H1 (cell line): ENCODE data around the gene NEK9. TPM values are rescaled to one million over a fixed set of nuclear protein-coding genes. Genes with fewer than 3 reads are reported as not detected.

Experiments
- CHD1 ChIP-seq: IDR thresholded peaks from 2 replicates; pipeline ENCODE4 v1.6.1; 2012; ENCODE audit warnings: low read depth, low read length, improper control_type of control experiment
- CREB1 ChIP-seq: IDR thresholded peaks from 2 replicates; pipeline ENCODE4 v1.6.1; 2012; ENCODE audit warnings: inconsistent platforms
- EP300 ChIP-seq, 2 experiments: IDR thresholded peaks; 1 replicate in 1 of 2; 2 replicates in 1 of 2; pipeline ENCODE4 v1.6.1; 2011 to 2012; ENCODE audit warnings: low read depth in 2 of 2, low read length in 2 of 2, mild to moderate bottlenecking in 2 of 2, borderline replicate concordance in 1 of 2, inconsistent platforms in 1 of 2, moderate library complexity in 1 of 2
- EZH2 ChIP-seq: fragments of 200-600 bp; sonication (generic); IDR thresholded peaks from 2 replicates; pipeline ENCODE4 v1.7.1; 2012; ENCODE audit warnings: low read depth, mild to moderate bottlenecking, moderate library complexity, low read length, inconsistent platforms; ENCODE audit not compliant: severe bottlenecking
- RFX5 ChIP-seq: IDR thresholded peaks from 2 replicates; pipeline ENCODE4 v1.6.1; 2011; ENCODE audit warnings: low read depth, low read length, improper control_type of control experiment, borderline replicate concordance
- TAF1 ChIP-seq: IDR thresholded peaks from 2 replicates; pipeline ENCODE4 v1.6.1; 2011; ENCODE audit warnings: mild to moderate bottlenecking, low read depth, low read length
- TCF12 ChIP-seq: IDR thresholded peaks from 2 replicates; pipeline ENCODE4 v1.6.1; 2011; ENCODE audit warnings: low read depth, mild to moderate bottlenecking, low read length
- ZNF274 ChIP-seq: IDR thresholded peaks from 2 replicates; pipeline ENCODE4 v1.7.0; 2012; ENCODE audit warnings: low read length, borderline replicate concordance; ENCODE audit errors: extremely low read depth
- polyA plus RNA-seq, 7 experiments: library from polyadenylated mRNA; depleted of rRNA in 3 of 7; stranded (reverse) in 5 of 7; unstranded in 2 of 7; fragments of >200 nt in 5 of 7; fragments of 200-250 nt in 2 of 7; gene quantifications; 1 replicate in 5 of 7; 2 replicates in 1 of 7; 4 replicates in 1 of 7; pipeline versions ENCODE4 v1.2.1 to v1.2.3, GENCODE V29; 2011 to 2013; ENCODE audit warnings: missing spikeins in 2 of 7, mixed read lengths in 2 of 7
- total RNA-seq: library from RNA; stranded (reverse); fragmentation: NEBNext Ultra II Directional; extraction: Animal tissue kit (Norgen Biotek cat#: 25700); gene quantifications from 2 replicates; pipeline ENCODE4 v1.2.1, GENCODE V29; 2021
- TF ChIP-seq, protein P1 (sequence below): fragments of 300-600 bp; sonication (generic); IDR thresholded peaks from 2 replicates; pipeline ENCODE4 v1.7.1; 2012; ENCODE audit warnings: low read length, moderate library complexity, mild to moderate bottlenecking, inconsistent platforms; ENCODE audit not compliant: insufficient replicate concordance
- TF ChIP-seq, protein P2 (sequence below): IDR thresholded peaks from 2 replicates; pipeline ENCODE4 v1.6.1; 2011; ENCODE audit warnings: low read depth, mild to moderate bottlenecking, low read length; ENCODE audit not compliant: insufficient read depth

NEK9 gene
- total and polyA plus RNA-seq, 2 of the 8 experiments (the other 6 are each of a cell fraction or from before 2014, with no cell fraction given), result 16.0 to 43.6 TPM

DNA sequence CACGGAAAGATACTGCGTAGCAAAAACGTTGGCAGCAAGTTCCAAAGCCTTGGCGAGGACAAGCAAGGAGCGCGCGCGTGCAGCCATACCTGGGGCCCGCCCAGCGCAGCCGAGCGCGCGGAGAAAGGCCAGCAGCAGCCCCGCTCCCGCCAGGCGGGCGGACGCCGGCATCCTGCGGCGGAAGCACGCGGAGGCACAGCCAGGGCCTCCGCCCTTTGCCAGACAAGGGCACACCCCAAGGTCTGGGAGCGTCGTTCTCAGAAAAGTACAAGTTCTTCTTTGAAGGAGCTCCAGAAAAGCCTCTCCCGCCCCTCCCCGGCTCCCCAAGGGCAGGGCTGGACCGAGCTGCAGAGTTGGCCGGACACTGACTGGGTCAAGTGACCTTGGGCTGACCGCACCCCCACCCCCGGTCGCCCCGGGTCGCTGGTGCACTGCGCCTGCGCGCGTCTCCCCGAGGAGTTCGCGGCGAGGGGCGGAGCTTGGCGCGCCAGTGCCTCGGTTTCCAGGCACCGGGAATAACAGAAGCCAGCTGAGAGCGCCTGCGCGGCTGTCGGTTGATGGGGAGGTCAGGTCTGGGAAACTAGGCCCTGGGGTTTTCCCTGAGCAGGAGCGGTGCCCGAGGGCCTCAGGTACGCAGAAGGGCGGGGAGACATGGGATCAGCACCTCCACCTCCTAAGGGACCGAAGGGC lies 57.6 kb downstream of the NEK9 start, which contains the start of gene ZC2HC1C (continued):
- TF ChIP-seq, protein P1, sequence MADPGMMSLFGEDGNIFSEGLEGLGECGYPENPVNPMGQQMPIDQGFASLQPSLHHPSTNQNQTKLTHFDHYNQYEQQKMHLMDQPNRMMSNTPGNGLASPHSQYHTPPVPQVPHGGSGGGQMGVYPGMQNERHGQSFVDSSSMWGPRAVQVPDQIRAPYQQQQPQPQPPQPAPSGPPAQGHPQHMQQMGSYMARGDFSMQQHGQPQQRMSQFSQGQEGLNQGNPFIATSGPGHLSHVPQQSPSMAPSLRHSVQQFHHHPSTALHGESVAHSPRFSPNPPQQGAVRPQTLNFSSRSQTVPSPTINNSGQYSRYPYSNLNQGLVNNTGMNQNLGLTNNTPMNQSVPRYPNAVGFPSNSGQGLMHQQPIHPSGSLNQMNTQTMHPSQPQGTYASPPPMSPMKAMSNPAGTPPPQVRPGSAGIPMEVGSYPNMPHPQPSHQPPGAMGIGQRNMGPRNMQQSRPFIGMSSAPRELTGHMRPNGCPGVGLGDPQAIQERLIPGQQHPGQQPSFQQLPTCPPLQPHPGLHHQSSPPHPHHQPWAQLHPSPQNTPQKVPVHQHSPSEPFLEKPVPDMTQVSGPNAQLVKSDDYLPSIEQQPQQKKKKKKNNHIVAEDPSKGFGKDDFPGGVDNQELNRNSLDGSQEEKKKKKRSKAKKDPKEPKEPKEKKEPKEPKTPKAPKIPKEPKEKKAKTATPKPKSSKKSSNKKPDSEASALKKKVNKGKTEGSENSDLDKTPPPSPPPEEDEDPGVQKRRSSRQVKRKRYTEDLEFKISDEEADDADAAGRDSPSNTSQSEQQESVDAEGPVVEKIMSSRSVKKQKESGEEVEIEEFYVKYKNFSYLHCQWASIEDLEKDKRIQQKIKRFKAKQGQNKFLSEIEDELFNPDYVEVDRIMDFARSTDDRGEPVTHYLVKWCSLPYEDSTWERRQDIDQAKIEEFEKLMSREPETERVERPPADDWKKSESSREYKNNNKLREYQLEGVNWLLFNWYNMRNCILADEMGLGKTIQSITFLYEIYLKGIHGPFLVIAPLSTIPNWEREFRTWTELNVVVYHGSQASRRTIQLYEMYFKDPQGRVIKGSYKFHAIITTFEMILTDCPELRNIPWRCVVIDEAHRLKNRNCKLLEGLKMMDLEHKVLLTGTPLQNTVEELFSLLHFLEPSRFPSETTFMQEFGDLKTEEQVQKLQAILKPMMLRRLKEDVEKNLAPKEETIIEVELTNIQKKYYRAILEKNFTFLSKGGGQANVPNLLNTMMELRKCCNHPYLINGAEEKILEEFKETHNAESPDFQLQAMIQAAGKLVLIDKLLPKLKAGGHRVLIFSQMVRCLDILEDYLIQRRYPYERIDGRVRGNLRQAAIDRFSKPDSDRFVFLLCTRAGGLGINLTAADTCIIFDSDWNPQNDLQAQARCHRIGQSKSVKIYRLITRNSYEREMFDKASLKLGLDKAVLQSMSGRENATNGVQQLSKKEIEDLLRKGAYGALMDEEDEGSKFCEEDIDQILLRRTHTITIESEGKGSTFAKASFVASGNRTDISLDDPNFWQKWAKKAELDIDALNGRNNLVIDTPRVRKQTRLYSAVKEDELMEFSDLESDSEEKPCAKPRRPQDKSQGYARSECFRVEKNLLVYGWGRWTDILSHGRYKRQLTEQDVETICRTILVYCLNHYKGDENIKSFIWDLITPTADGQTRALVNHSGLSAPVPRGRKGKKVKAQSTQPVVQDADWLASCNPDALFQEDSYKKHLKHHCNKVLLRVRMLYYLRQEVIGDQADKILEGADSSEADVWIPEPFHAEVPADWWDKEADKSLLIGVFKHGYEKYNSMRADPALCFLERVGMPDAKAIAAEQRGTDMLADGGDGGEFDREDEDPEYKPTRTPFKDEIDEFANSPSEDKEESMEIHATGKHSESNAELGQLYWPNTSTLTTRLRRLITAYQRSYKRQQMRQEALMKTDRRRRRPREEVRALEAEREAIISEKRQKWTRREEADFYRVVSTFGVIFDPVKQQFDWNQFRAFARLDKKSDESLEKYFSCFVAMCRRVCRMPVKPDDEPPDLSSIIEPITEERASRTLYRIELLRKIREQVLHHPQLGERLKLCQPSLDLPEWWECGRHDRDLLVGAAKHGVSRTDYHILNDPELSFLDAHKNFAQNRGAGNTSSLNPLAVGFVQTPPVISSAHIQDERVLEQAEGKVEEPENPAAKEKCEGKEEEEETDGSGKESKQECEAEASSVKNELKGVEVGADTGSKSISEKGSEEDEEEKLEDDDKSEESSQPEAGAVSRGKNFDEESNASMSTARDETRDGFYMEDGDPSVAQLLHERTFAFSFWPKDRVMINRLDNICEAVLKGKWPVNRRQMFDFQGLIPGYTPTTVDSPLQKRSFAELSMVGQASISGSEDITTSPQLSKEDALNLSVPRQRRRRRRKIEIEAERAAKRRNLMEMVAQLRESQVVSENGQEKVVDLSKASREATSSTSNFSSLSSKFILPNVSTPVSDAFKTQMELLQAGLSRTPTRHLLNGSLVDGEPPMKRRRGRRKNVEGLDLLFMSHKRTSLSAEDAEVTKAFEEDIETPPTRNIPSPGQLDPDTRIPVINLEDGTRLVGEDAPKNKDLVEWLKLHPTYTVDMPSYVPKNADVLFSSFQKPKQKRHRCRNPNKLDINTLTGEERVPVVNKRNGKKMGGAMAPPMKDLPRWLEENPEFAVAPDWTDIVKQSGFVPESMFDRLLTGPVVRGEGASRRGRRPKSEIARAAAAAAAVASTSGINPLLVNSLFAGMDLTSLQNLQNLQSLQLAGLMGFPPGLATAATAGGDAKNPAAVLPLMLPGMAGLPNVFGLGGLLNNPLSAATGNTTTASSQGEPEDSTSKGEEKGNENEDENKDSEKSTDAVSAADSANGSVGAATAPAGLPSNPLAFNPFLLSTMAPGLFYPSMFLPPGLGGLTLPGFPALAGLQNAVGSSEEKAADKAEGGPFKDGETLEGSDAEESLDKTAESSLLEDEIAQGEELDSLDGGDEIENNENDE, result no peak
- TF ChIP-seq EP300 (IDR thresholded peaks at IDR 0.05; ENCODE audit: borderline replicate concordance in 1 of 2, low read depth in 2 of 2, low read length in 2 of 2), result 0 out of 3 replicates have a peak, but pooled peaks of 1 of the 2 experiments have one; percentile 0
- no peak for TF ChIP-seq RFX5
- no peak for TF ChIP-seq EZH2
- no peak; the same call in 1 of the 2 replicates for TF ChIP-seq CREB1
- no peak for TF ChIP-seq CHD1
- no peak for TF ChIP-seq ZNF274
- TF ChIP-seq TAF1, result peak; percentile 91
- TF ChIP-seq, protein P2, sequence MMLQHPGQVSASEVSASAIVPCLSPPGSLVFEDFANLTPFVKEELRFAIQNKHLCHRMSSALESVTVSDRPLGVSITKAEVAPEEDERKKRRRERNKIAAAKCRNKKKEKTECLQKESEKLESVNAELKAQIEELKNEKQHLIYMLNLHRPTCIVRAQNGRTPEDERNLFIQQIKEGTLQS, result no peak
- no peak for TF ChIP-seq TCF12
